ENCODE measurements around the gene HSPBP1. TPM values are rescaled to one million over a fixed set of nuclear protein-coding genes. Genes with fewer than 3 reads are reported as not detected.
"Not testable (repeated sequence)": the region's sequence is repeated elsewhere in the genome, so short reads cannot be mapped to it uniquely, and the experiment has no call there.

The HSPBP1 gene
- total RNA-seq, 1 experiment from 2014 or later: 35.1 TPM

DNA sequence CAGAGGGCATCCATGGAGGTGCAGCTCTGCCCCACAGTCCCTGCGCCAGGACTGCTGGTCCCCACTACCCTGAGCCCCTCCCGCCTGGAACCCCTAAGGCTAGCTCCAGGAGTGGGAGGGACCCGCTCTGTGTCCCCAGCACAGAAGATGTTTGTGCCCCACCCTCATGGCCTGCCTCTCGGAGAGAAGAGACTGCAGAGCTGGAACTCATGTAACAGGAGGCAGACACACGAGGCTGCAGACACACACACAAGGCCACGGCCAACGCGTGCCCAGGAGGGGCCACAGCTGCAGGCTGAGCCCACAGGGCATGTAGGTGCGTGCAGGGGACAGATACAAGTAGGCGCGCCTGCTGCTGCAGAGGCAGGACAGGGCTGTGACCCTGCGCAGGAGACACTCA is 40.9 kb downstream of the HSPBP1 start:
- no peak for DNase-seq (ENCODE audit: low read depth)

DNA sequence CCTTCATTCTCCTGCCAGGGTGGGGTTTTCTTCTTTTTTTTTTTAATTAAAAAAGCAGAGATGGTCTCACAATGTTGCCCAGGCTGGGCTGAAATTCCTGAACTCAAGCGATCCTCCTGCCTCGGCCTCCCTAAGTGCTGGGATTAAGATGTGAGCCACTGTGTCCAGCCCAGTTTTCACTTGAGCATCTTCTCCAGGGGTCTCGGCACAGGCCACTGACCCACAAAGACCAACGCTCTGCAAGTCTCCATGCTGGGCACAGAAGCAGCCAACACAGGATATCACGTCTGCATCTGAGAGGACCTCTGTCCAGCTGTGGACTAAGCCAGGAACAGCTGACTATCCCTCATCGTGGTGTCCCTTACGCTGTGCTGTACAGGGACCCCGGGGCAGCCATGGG is 41.9 kb downstream of the HSPBP1 start:
- DNase-seq (ENCODE audit: low read depth): no peak

DNA sequence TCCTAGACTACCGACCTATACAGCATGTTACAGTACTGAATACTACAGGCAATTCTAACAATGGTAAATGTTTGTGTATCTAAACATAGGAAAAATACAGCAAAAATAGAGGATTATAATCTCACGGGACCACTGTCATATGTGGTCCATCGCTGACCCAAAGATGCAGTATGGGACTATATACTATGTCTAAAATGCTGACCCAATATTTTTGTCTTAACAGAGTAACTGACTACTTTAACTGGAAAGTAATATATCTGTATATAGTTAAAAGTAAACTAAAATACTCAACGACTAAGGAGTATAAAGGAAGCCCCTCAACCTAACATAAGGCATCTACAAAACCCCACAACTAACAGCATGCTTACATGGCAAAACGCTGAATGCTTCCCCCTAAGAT is 46.9 kb downstream of the HSPBP1 start:
- DNase-seq (ENCODE audit: low read depth): no peak

DNA sequence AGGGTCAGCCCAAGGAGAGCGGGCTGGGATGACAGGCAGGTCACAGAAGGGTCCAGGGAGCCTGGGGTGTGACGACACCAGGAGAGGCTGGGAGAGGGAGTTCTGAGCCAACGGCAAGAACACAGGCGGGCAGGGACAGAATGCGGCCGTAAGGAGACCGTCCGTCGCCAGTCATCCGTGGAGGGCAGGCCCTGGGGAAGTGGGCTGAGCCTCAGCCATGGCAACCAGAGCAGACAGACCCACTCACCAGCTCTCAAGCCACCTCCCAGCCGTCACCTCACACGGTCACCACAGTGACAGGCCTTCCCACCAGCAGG is 47.7 kb downstream of the HSPBP1 start:
- DNase-seq (ENCODE audit: low read depth): no peak

DNA sequence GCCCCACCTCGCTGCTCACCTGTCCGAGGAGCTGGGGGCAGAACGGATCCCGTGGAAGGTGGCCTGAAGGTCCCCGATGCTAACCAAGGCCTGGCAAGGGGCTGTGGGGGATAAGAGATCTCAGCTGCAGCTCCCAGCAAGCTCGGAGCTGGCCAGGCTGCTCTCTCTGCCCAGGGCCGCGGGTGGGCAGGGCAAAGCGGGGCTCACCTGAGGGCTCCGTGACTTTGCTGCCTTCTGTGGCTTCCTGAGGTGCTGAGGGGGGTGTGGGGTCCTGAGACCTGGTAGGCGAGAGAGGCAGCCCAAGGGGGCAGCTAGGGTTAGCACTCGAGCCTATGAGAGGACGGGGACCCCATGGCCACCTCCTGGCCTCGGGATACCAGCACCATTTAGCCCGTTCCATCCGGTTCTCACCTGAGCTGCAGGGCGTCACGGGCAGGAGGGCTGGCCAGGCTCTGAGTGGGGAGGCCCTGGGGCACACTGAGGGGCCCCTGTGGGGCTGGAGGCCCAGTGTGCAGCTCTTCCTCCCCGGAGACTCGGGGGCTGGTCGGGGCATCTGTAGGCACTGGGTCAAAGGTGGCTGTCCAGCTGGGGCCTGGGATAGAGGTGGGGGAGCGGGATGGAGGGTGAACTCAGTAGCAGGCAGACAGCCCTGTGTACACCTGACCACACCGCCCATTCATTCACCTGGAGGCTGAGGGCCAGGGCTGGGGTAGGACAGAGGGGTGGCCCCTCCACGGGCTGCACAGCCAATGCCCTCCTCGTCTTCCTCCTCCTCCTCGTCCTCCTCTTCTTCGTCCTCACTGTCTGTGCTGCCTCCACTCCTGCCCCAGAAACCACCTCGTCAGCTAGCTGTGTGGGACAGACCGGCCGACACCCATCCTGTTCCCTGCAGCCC is 48.3 kb downstream of the HSPBP1 start:
- DNase-seq (ENCODE audit: low read depth): no peak

DNA sequence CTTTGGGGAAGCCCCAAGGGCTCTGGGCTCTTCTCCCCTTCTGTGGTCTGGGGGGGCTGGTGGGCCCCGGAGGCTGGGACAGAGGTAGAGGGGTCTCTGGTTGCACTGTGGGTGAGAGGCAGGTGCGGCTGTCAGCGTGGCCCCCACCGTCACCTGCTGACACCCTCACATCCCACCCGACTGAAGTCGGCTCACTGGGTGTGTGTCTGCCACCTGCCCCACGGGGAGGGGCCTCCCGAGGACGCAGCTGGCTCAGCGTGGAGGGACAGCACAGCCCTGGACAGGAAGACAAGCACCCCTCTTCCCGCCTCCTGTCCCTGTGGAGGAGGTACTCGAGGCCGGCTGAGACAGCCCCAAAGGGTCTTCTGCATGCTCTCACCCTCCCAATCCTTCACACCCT is 49.1 kb downstream of the HSPBP1 start:
- DNase-seq (ENCODE audit: low read depth): no peak

DNA sequence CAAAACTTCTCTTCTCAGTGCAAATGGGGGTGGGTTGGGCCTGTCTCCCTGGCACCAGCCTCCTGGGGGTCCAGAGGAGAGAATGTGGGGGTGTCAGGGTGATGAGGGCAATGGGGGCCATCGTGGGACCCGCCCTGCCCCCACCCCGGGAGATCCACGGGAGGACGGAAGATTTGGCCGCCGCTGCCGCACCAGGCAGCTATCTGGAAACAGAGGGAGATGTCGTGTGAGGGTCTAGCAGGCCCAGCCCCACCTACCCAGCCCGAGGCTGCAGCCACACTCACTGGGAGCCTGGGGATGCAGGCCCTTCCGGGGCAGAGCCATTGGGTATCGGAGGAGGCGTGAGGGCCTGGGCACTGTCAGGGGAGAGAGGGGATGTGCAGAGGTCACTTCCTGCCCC is 49.6 kb downstream of the HSPBP1 start:
- no peak for DNase-seq (ENCODE audit: low read depth)

DNA sequence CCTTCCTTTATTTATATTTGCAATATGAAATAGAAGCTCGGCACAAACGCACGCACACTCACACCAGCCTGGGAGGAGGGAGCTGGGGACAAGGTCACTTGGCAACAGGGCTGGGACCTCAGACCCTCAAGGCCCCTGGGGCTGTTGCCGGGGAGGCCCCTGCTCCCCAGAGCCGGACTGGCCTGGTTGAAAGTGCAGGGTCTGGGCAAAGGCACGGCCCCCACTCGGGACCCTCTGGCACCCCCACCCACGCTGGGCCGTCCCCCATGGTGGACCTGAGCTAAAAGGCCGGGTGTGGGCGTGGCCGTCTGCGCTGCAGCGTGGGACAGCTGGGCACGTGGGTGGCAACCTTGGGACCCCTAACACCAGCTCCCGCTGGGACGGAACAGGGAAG is 50.1 kb downstream of the HSPBP1 start:
- no peak for DNase-seq (ENCODE audit: low read depth)

DNA sequence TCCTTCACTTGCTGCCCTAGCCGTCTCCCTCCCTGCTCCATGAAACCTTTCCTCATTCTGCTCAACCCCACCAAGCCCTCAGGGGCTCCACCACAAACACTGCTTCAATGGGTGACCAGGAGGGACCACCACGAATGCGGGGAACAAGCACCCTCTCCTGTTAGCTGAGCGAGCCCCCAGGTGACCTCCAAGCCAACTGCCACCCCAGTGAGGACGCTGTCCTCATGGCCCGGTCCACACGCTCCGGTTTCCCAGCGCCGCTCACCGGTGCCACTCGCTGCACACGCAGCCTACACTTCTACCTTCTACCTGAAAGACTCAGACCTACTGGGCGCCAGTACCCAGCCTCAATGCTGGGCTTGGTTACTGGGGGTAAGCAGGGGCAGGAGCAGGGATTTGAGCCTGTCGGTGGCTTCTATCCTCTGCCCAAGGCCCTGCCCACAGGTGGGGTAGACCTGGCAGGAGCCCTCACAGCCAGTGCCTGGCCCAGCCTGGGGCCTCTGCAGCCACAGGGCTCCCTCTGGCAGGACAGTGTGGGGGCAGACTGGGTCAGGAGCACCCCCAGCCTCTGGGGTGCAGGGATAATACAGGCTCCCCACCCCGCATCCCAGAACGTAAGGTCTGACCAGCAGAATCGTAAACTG is 50.6 kb downstream of the HSPBP1 start:
- DNase-seq (ENCODE audit: low read depth): no peak

DNA sequence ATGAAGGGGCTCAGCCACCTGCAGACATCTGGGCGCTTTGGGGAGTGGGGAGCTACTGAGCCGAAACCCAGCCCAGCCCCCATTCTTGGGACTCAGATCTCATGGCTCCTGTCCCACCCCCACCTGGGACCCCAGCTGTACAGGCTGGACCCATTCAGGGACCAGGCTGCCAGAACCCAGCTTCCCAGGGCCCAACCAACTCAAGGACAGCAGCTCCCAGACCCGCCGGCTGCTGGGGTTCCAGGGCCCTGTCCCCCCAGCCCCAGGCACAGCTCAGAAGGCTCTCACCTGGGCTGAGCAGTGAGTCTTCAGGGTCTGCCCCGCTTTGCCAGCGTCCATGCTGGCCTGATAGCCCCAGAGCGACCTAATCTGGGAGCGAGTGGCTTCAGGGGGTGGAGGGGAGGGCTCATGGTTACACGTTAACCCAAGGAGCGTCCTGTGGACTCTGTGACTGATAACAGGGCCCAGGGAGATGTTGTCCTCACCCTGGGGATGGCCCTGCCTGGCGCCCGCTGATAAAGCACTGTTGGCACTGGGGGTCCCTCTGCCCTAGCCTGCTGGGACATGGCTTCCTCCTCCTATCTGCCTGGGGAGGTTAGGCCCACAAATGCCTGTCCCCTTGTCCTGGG is 51.4 kb downstream of the HSPBP1 start, which contains the start of gene TMEM86B:
Gene TMEM86B, minus strand, starts transcription at position 361 of the 629 bp plus-strand sequence. Its CDS starts 22 bp downstream, at position 339.
- no peak for DNase-seq (ENCODE audit: low read depth)

DNA sequence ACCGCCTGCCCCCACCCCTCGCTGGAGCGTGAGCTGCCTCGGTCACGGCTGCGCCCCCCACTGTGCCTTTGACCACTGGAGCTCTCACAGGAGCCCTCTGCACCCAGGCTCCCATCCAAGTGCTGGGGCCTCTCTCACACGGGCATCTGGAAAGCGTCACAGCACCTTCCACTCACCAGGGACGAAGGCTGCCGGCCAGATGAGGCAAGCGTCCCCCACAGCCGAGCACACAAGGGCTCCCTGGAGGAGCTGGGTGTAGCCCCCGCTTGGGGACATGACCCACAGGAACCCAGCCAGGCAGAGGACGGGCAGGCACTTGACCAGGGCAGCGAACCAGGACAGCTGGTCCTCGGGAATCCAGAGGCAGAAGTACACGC is 51.9 kb downstream of the HSPBP1 start:
- no peak for DNase-seq (ENCODE audit: low read depth)

DNA sequence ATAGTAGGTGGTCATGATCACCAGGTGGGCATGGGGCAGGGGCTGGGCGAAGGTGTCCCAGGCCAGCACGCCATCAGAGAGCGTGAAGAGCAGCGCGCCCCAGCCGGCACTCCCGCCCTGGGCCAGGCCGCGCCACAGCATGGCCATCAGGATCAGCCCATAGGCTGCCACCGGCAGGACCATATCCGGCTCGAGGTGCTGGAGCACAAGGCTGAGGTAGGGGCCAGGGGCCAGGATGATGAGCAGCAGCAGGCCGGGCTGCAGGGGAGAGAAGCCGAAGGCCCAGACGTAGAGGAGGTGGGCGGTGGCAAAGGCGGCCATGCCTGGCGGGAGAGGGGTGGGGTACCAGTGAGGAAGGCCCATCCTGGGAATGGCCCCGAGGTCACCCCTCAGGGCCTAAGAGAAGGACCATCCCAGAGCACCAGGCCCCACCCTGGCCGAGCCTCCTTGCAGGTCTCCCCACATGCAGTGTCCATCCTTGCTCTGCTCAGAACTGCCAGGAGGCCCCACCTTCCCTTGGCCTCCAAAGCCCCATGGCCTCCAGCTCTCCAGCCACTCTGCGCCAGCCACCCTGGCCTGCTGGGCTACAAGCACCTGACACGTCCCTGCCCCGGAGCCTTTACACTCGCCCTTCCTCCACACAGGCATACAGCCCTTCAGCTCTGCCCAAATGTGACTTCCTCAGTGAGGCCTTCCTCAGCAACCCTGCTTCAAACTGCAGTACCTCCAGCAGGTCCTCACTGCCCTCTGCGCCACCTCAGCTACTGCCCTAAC is 52.5 kb downstream of the HSPBP1 start:
- DNase-seq (ENCODE audit: low read depth): no peak

DNA sequence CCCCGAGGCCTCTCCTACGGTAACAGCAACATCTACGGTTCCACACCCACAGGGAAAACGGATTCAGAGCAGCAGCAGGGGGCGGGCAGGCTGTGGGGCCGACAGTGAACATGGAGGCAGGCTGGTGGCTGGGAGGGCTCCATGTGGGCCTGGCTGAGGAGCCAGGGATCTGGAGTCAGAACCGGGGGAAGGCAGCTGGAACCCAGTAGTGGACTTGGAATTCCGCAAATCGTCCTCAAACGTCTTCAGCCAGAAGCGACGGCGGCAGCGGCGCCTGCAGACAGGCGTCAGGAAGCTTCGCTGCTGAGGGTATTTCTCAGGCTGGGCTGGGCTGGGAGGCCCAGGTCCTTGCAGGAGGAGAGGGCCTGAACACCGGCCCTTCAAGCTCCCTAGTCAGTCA is 53.1 kb downstream of the HSPBP1 start:
- DNase-seq (ENCODE audit: low read depth): no peak

DNA sequence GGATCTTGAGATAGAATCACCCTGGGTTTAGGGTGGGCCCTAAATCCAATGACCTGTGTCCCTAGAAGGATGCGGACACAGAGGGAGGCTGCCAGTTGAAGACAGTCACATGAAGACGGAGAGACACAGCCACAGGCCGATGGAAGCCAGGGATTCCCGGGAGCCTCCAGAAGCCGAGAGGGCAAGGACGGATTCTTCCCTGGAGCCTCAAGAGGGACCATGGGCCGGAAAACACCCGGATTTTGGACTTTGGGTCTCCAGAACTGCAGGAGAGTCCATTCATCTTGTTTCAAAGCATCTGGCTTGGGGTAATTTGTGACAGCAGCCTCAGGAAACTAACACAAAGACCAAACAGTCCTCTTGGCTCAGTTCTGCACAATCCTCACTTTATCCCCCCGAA is 53.6 kb downstream of the HSPBP1 start:
- DNase-seq (ENCODE audit: low read depth): no peak

DNA sequence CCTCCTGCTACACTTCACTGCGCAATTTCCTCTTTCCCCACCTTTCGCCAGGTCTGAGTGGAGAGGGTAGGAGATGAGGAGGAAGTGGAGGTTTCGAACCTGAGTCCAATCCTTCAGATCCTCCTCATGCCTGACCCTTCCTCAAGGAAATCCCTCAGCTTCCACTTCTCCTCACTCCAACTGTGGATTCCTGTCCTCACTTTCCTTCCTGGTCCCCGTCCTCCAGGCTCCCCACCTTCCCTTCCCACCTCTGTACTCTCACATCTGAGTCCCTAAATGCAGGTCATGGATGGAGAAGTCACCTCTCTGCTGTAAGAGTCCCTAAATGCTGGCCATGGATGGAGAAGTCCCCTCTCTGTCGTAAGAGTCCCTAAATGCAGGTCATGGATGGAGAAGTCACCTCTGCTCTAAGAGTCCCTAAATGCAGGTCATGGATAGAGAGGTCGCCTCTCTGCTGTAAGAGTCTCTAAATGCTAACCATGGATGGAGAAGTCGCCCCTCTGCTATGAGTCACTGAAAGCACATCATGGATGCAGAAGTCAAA is 54.4 kb downstream of the HSPBP1 start:
- no peak for DNase-seq (ENCODE audit: low read depth)

DNA sequence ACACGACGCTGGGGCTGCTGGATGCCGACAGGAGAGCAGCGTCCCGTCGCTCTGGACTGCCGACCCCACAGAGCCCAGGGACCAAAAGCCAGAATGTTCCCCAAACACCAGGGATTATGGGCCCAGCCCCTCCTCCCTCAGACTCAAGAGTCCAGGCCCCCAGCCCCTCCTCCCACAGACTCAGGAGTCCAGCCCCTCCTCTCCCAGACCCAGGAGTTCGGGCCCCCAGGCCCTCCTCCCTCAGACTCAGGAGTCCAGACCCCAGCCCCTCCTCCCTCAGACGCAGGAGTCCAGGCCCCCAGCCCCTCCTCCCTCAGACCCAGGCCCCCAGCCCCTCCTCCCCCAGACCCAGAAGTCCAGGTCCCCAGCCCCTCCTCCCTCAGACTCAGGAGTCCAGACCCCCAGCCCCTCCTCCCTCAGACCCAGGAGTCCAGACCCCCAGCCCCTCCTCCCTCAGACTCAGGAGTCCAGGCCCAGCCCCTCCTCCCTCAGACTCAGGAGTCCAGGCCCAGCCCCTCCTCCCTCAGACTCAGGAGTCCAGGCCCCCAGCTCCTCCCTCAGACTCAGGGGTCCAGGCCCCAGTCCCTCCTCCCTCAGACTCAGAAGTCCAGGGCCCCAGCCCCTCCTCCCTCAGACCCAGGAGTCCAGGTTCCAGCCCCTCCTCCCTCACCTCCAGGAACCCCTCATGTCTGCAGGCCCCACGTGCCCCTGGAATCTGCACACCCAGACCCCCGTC is 55.1 kb downstream of the HSPBP1 start:
- DNase-seq (ENCODE audit: low read depth): not testable (repeated sequence)

DNA sequence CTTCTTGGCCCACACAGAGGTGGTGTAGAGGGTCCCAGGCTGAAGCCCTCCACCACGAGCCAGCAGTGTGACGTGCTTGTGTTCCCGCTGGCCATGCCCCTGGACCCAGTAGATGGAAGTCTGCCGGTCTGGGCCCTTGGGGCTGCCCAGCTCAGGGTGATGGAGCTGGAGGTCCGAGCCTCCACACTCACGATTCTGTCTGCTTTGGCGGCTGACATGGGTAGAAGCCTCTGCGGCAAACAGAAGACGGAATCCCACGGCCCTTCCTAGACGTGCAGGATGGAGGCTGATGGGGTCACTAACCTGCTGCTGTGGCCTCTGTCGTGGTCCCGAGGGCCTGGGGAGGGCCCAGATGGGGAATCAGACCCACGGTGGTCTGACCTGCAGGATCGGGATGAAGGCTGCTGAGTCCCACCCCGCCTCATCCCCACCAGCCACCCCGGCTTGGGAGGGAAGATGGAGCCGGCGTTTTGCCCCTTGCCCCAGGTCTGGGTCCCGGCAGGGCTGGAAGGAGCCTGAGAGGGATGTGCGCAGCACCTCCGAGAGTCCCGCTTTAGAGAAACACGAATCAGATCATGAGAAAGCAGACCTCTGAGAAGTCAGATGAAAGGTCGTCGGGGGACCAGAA is 55.8 kb downstream of the HSPBP1 start:
- DNase-seq (ENCODE audit: low read depth): no peak

DNA sequence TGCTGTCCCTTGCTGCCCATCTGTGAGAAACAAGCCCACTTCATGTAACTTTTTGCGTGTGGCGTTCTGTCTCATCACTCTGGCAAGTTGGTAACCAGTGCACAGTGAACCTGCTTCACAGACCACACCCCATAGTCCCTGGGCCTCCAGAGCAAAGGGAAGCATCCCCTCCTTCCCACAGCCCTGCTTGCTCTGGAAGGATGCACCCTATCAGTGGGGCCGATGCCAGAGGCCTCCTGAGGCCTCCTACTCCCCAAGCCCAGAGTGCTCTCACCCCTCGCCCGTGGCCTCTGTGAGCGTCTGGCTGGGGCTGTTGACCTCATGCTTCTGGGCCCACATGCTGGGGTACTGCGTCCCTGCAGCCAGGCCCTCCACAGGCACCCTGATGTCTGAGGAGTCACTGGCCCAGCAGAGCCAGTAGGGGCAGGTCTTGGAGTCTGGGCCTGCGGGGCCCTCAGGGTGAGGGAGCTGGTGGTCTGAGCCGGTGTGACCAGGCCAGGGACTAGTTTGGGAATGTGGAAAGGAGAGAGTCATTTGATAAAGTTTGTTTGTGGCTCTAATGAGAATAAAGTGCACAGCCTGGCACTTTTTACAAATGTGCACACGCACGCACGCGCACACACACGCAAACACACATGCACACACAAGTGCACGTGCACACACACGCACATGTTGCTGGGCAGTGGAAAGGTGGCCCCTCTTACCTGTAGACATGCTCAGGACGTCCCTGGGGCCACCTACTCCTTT is 56.4 kb downstream of the HSPBP1 start:
- no peak for DNase-seq (ENCODE audit: low read depth)

DNA sequence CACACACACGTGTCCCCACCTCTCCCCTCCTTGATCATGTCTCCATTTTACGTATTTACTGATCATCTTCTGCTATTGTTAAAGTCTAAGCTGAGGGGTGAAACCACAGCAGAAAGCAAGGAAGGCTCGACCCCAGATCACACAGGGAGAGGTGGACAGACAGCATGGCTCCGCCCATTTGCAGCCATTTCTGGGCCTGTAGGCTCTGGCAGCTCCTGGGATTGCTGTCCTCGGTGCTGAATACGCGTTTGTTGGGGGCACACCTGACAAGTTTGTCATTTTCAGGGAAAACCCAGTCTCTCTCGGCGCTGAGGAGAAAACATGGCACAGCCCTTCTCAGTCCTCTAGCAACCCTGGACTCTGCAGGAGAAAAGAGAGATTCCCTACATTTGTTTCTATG is 59.4 kb downstream of the HSPBP1 start:
- DNase-seq (ENCODE audit: low read depth): no peak
